Measurements from ENCODE around the gene OSM.
A peak's percentile ranks its signal among the peaks of the same experiment; 100 is the strongest.

DNA sequence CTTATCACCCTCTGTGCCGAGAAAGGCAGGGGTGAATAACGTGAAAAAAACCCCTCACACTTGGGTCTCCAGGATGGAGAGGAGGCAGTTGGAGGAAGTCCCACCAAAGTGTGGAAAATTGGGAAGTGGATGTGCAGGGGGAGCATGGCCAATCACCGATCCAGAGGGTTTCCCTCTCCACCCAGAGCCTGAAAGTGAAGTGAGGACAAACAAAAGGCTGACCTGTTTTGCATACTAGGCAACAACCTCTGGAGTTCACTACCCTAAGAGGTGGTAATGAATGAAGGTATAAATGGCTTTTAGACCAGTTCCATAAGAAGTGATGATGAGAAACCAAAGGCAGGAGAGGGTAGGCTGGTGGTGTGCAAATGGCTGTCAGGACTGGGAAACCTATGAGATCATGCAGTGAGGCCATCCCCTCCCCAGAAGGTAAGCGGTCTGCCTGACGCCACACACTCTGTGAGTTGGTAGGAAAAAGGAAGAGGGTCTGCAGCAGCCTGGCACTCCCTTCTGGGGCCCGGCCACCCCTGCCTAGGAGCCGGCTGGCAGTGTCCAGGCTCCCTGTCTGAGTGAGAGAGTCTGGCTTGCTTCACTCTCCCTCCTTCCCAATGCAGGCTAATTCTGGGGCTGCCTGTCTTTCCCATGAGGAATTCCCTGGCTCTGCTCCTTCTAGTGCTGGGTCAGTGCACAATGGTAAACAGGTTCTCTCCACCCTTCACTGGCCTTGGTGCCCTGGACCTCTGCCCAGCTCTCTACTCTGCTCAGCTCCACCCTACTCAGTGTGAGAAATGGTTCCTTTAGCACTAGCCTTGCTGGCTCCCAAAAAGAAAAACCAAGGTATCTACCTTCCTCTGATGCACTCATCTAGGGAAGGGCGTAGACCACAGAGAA is 44.5 kb upstream of the OSM start:
- TF ChIP-seq CTCF (IDR thresholded peaks at IDR 0.05) (no peak), POLR2AphosphoS5 (IDR thresholded peaks at IDR 0.05) (peak in 1 of 2 donors; percentile 64), EP300 (IDR thresholded peaks at IDR 0.05) (no peak), POLR2A (IDR thresholded peaks at IDR 0.05) (peak in 1 of 4 donors; percentile 9)
